Activated gamma-delta T cell (primary cell): ENCODE data around the gene XIRP2.

Experiments
- DNase-seq: peaks from one replicate; lab custom pipeline; 2025; lab: John Stamatoyannopoulos, UW

Gene XIRP2

GRCh38 chr2:167293172-167293781, 405.0 kb downstream of the XIRP2 start:
- peak; percentile 10 for DNase-seq

DNA sequence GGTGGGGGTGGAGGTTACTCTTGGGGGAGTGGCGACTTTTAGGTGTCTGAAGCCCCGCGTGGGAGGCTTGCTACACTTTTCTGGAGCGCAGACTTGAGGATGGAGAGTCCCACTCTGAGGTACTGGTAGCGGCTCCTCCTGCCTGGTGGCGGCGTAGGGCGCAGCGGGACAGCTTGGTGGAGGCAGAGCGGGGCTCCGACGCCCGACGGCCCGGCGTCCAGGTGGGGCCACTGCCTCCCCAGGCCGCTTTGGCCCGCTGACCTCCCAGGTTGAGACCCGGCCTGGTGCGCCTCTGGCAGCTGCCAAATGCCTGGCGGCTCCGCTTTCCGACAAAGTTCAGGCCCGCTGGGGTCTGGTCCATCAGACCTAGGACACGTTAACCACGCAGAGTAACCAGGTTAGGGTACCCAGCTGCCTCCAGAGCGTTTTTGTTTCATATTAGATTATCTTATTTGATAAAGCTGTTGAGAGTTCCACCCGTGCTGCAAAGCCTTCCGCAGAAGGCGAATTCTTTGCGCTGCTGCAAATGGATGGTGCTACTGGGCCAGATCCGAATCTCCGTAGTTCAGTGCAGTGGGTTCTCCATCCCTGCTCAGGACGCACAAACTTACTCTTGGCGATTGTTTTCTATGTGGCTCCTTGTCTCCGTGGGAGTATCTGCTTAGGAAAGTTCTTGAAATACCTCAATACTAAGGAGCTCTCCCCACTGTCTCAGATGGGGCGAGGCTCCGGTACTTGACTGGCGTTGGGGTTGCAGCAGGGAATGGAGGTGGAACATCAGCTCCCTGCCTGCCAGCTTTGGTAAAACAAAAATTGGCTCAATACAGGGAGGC, 405.9 kb downstream of the XIRP2 start:
- DNase-seq: no peak

GRCh38 chr2:167294776-167295140, 406.5 kb downstream of the XIRP2 start:
- DNase-seq: no peak

DNA sequence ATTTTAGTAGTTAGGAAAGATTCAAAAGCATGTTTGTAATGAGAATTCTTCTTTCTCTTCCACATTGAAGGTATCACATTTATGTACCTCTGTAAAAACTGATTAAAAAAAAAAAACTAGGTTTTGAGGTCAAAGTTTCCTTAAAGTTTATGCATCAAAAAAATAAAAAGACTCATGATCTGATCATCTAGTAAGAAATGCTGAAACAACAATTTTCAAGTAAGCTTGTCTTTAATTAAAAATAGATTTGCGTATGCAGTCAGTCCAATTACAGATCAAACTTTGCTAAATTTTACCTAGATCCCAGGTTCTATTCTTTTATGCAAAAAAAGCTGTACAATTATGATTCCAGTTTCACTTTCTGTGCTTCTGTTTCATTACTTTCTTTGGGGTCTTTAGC, 409.0 kb downstream of the XIRP2 start:
- DNase-seq: no peak

DNA sequence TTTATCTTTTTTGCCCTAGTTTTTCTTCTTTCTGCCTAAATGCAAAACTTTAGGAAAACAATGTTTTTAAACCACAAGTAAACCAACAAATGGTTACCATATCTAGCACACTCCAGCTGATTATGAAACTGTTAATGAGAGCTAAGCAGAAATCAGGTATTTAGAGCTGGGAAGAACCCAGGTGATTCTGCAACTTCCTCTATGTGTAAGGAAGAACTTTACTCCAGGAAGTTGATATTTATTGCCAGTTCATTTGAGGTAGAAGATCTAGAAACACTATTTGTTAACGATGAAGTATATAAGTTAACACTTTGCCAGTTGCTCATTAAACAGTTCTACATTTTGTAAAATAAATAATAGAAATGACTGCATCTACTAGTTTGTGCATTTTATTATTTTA, 409.7 kb downstream of the XIRP2 start:
- DNase-seq: no peak
